ENCODE results near the gene HMOX1.

HMOX1 gene

GRCh38 chr22:35411102-35411501 is 30.2 kb downstream of the HMOX1 start:
- no peak overlapping the region for H3K9ac ChIP-seq (ENCODE audit: low read depth, low read length, poor library complexity, severe bottlenecking)
- H3K27me3 ChIP-seq (ENCODE audit: insufficient read depth, low read length, poor library complexity, severe bottlenecking): no peaks in the 10 kb centered on the region
- no peak overlapping the region for H2AFZ ChIP-seq (ENCODE audit: low read length)
- no peak for TF ChIP-seq CTCF (conservative IDR thresholded peaks at IDR 0.05; ENCODE audit: low read length)
- TF ChIP-seq EZH2phosphoT487 (IDR thresholded peaks at IDR 0.05; ENCODE audit: borderline replicate concordance): no peak
- no peaks in the 10 kb centered on the region for H3F3A ChIP-seq (ENCODE audit: low read depth)
- H3K4me3 ChIP-seq (ENCODE audit: low read length, poor library complexity, severe bottlenecking): no peak overlapping the region
- peaks cover 93% of the 10 kb centered on the region; the same call in 1 of the 2 replicates for H3K36me3 ChIP-seq (ENCODE audit: insufficient read depth, low read length)
- peaks cover 27% of the 10 kb centered on the region for H4K20me1 ChIP-seq (ENCODE audit: insufficient read depth, low read length, poor library complexity, severe bottlenecking)
- peaks cover 14% of the 10 kb centered on the region for H3K4me1 ChIP-seq (ENCODE audit: insufficient read depth, low read length, poor library complexity, severe bottlenecking)
- no peaks in the 10 kb centered on the region for H3K9me2 ChIP-seq (replicated peaks; ENCODE audit: low read depth, low read length)
- peaks cover 35% of the 10 kb centered on the region; the same call in 1 of the 2 replicates for H3K79me2 ChIP-seq (ENCODE audit: insufficient read depth, low read length)
- no peak overlapping the region for H3K4me2 ChIP-seq (ENCODE audit: low read depth, low read length, poor library complexity, severe bottlenecking)
- no peaks in the 10 kb centered on the region for H3K9me3 ChIP-seq (ENCODE audit: insufficient read depth, low read depth, low read length)

DNA sequence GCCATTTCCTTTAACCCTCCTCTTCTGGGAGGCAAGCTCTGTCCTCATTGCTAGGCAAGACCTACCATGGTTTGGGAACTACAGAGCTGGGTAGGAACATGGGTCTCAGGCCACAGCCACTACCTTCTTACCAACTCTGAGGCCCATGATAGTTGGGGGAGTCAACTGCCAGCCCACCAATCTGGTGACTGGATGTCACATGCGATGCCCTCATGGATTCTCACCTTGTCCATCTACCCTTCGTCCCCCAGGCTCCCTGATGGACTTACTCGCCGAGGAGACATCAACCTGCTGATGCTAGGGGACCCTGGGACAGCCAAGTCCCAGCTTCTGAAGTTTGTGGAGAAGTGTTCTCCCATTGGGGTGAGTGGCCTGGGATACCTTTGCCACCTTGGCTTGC is 32.7 kb downstream of the HMOX1 start:
- H2AFZ ChIP-seq (ENCODE audit: low read length): no peak overlapping the region
- H3F3A ChIP-seq (ENCODE audit: low read depth): no peaks in the 10 kb centered on the region
- H3K4me3 ChIP-seq (ENCODE audit: low read length, poor library complexity, severe bottlenecking): no peak overlapping the region
- H3K9me2 ChIP-seq (replicated peaks; ENCODE audit: low read depth, low read length): no peaks in the 10 kb centered on the region
- H3K79me2 ChIP-seq (ENCODE audit: insufficient read depth, low read length): peaks cover 11% of the 10 kb centered on the region; the same call in 1 of the 2 replicates
- peaks cover 90% of the 10 kb centered on the region; the same call in 1 of the 2 replicates for H3K36me3 ChIP-seq (ENCODE audit: insufficient read depth, low read length)
- H3K9me3 ChIP-seq (ENCODE audit: insufficient read depth, low read depth, low read length): no peaks in the 10 kb centered on the region
- H3K27me3 ChIP-seq (ENCODE audit: insufficient read depth, low read length, poor library complexity, severe bottlenecking): no peaks in the 10 kb centered on the region
- no peak overlapping the region for H3K4me2 ChIP-seq (ENCODE audit: low read depth, low read length, poor library complexity, severe bottlenecking)
- H3K4me1 ChIP-seq (ENCODE audit: insufficient read depth, low read length, poor library complexity, severe bottlenecking): peaks cover 10% of the 10 kb centered on the region
- H3K9ac ChIP-seq (ENCODE audit: low read depth, low read length, poor library complexity, severe bottlenecking): no peak overlapping the region
- H4K20me1 ChIP-seq (ENCODE audit: insufficient read depth, low read length, poor library complexity, severe bottlenecking): peaks cover 13% of the 10 kb centered on the region
- TF ChIP-seq EZH2phosphoT487 (IDR thresholded peaks at IDR 0.05; ENCODE audit: borderline replicate concordance) (no peak), CTCF (conservative IDR thresholded peaks at IDR 0.05; ENCODE audit: low read length) (no peak)

- Histone ChIP-seq H3K79me2 (ENCODE audit: insufficient read depth, low read length) (peaks cover 2% of the 10 kb centered on the region; the same call in 1 of the 2 replicates), H3K9me2 (replicated peaks; ENCODE audit: low read depth, low read length) (no peaks in the 10 kb centered on the region), H3K4me2 (ENCODE audit: low read depth, low read length, poor library complexity, severe bottlenecking) (no peak overlapping the region), H3K4me1 (ENCODE audit: insufficient read depth, low read length, poor library complexity, severe bottlenecking) (no peaks in the 10 kb centered on the region), H3F3A (ENCODE audit: low read depth) (no peaks in the 10 kb centered on the region), H2AFZ (ENCODE audit: low read length) (no peak overlapping the region), H3K27me3 (ENCODE audit: insufficient read depth, low read length, poor library complexity, severe bottlenecking) (no peaks in the 10 kb centered on the region), H3K4me3 (ENCODE audit: low read length, poor library complexity, severe bottlenecking) (no peak overlapping the region), H4K20me1 (ENCODE audit: insufficient read depth, low read length, poor library complexity, severe bottlenecking) (peaks cover 3% of the 10 kb centered on the region), H3K9me3 (ENCODE audit: insufficient read depth, low read depth, low read length) (no peaks in the 10 kb centered on the region), H3K36me3 (ENCODE audit: insufficient read depth, low read length) (peaks cover 93% of the 10 kb centered on the region; the same call in 1 of the 2 replicates), H3K9ac (ENCODE audit: low read depth, low read length, poor library complexity, severe bottlenecking) (no peak overlapping the region)
- TF ChIP-seq EZH2phosphoT487 (IDR thresholded peaks at IDR 0.05; ENCODE audit: borderline replicate concordance) (no peak), CTCF (conservative IDR thresholded peaks at IDR 0.05; ENCODE audit: low read length) (no peak)
These were observed 36.7 kb downstream of the HMOX1 start for GRCh38 chr22:35417606-35418005.

Data from Loucy (cell line).